ENCODE measurements around the gene NDFIP2.

Gene NDFIP2

GRCh38 chr13:79528759-79529191 is 47.8 kb downstream of the NDFIP2 start:
- Histone ChIP-seq H3K36me3 (ENCODE audit: control insufficient read depth in 2 of 2, insufficient read depth in 2 of 2, low read length in 2 of 2) (peaks cover 23% of the 10 kb centered on the region in 2 donors), H3K9ac (ENCODE audit: low read depth in 1 of 2, low read length in 2 of 2) (no peak overlapping the region), H3K27ac (ENCODE audit: low read depth in 2 of 2, low read length in 2 of 2) (no peak overlapping the region), H3K9me3 (ENCODE audit: control insufficient read depth in 2 of 2, low read length in 2 of 2) (no peaks in the 10 kb centered on the region), H3K27me3 (ENCODE audit: control insufficient read depth in 2 of 2, insufficient read depth in 2 of 2, low read length in 2 of 2) (no peaks in the 10 kb centered on the region), H3K4me3 (ENCODE audit: low read length in 2 of 2) (no peak overlapping the region), H3K4me1 (ENCODE audit: control insufficient read depth in 2 of 2, insufficient read depth in 2 of 2, low read length in 2 of 2) (no peaks in the 10 kb centered on the region)

- Histone ChIP-seq H3K27ac (ENCODE audit: low read depth in 2 of 2, low read length in 2 of 2) (no peak overlapping the region), H3K36me3 (ENCODE audit: control insufficient read depth in 2 of 2, insufficient read depth in 2 of 2, low read length in 2 of 2) (peaks cover 19% of the 10 kb centered on the region in 2 donors), H3K9me3 (ENCODE audit: control insufficient read depth in 2 of 2, low read length in 2 of 2) (no peaks in the 10 kb centered on the region), H3K27me3 (ENCODE audit: control insufficient read depth in 2 of 2, insufficient read depth in 2 of 2, low read length in 2 of 2) (no peaks in the 10 kb centered on the region), H3K4me3 (ENCODE audit: low read length in 2 of 2) (no peak overlapping the region), H3K4me1 (ENCODE audit: control insufficient read depth in 2 of 2, insufficient read depth in 2 of 2, low read length in 2 of 2) (no peaks in the 10 kb centered on the region), H3K9ac (ENCODE audit: low read depth in 1 of 2, low read length in 2 of 2) (no peak overlapping the region)
These were observed 48.9 kb downstream of the NDFIP2 start for GRCh38 chr13:79529817-79530216.

- Histone ChIP-seq H3K9ac (ENCODE audit: low read depth in 1 of 2, low read length in 2 of 2) (no peak overlapping the region), H3K27me3 (ENCODE audit: control insufficient read depth in 2 of 2, insufficient read depth in 2 of 2, low read length in 2 of 2) (no peaks in the 10 kb centered on the region), H3K4me1 (ENCODE audit: control insufficient read depth in 2 of 2, insufficient read depth in 2 of 2, low read length in 2 of 2) (no peaks in the 10 kb centered on the region), H3K9me3 (ENCODE audit: control insufficient read depth in 2 of 2, low read length in 2 of 2) (no peaks in the 10 kb centered on the region), H3K36me3 (ENCODE audit: control insufficient read depth in 2 of 2, insufficient read depth in 2 of 2, low read length in 2 of 2) (peaks cover 15 to 23% of the 10 kb centered on the region in 2 donors), H3K27ac (ENCODE audit: low read depth in 2 of 2, low read length in 2 of 2) (no peak overlapping the region), H3K4me3 (ENCODE audit: low read length in 2 of 2) (no peak overlapping the region)
These were observed 49.3 kb downstream of the NDFIP2 start for GRCh38 chr13:79530270-79530669.

GRCh38 chr13:79531542-79532254 is 50.7 kb downstream of the NDFIP2 start:
- Histone ChIP-seq H3K9ac (ENCODE audit: low read depth in 1 of 2, low read length in 2 of 2) (no peak overlapping the region), H3K9me3 (ENCODE audit: control insufficient read depth in 2 of 2, low read length in 2 of 2) (no peaks in the 10 kb centered on the region), H3K36me3 (ENCODE audit: control insufficient read depth in 2 of 2, insufficient read depth in 2 of 2, low read length in 2 of 2) (peaks cover 4 to 17% of the 10 kb centered on the region in 2 donors), H3K27ac (ENCODE audit: low read depth in 2 of 2, low read length in 2 of 2) (no peak overlapping the region), H3K4me3 (ENCODE audit: low read length in 2 of 2) (no peak overlapping the region), H3K4me1 (ENCODE audit: control insufficient read depth in 2 of 2, insufficient read depth in 2 of 2, low read length in 2 of 2) (no peaks in the 10 kb centered on the region), H3K27me3 (ENCODE audit: control insufficient read depth in 2 of 2, insufficient read depth in 2 of 2, low read length in 2 of 2) (no peaks in the 10 kb centered on the region)

GRCh38 chr13:79532576-79532975 is 51.6 kb downstream of the NDFIP2 start:
- no peak overlapping the region for H3K9ac ChIP-seq (ENCODE audit: low read depth in 1 of 2, low read length in 2 of 2)
- H3K4me3 ChIP-seq (ENCODE audit: low read length in 2 of 2) = no peak overlapping the region
- no peak overlapping the region for H3K27ac ChIP-seq (ENCODE audit: low read depth in 2 of 2, low read length in 2 of 2)
- H3K27me3 ChIP-seq (ENCODE audit: control insufficient read depth in 2 of 2, insufficient read depth in 2 of 2, low read length in 2 of 2) = no peaks in the 10 kb centered on the region
- H3K36me3 ChIP-seq (ENCODE audit: control insufficient read depth in 2 of 2, insufficient read depth in 2 of 2, low read length in 2 of 2) = peaks cover 2 to 17% of the 10 kb centered on the region in 2 donors
- H3K4me1 ChIP-seq (ENCODE audit: control insufficient read depth in 2 of 2, insufficient read depth in 2 of 2, low read length in 2 of 2) = no peaks in the 10 kb centered on the region
- H3K9me3 ChIP-seq (ENCODE audit: control insufficient read depth in 2 of 2, low read length in 2 of 2) = no peaks in the 10 kb centered on the region

- Histone ChIP-seq H3K27me3 (ENCODE audit: control insufficient read depth in 2 of 2, insufficient read depth in 2 of 2, low read length in 2 of 2) (no peaks in the 10 kb centered on the region), H3K9ac (ENCODE audit: low read depth in 1 of 2, low read length in 2 of 2) (no peak overlapping the region), H3K36me3 (ENCODE audit: control insufficient read depth in 2 of 2, insufficient read depth in 2 of 2, low read length in 2 of 2) (peaks cover 0 to 17% of the 10 kb centered on the region in 2 donors), H3K27ac (ENCODE audit: low read depth in 2 of 2, low read length in 2 of 2) (no peak overlapping the region), H3K4me3 (ENCODE audit: low read length in 2 of 2) (no peak overlapping the region), H3K9me3 (ENCODE audit: control insufficient read depth in 2 of 2, low read length in 2 of 2) (no peaks in the 10 kb centered on the region), H3K4me1 (ENCODE audit: control insufficient read depth in 2 of 2, insufficient read depth in 2 of 2, low read length in 2 of 2) (no peaks in the 10 kb centered on the region)
These were observed 52.9 kb downstream of the NDFIP2 start for GRCh38 chr13:79533781-79534400.

- Histone ChIP-seq H3K36me3 (ENCODE audit: control insufficient read depth in 2 of 2, insufficient read depth in 2 of 2, low read length in 2 of 2) (peaks cover 0 to 17% of the 10 kb centered on the region in 2 donors), H3K27ac (ENCODE audit: low read depth in 2 of 2, low read length in 2 of 2) (no peak overlapping the region), H3K27me3 (ENCODE audit: control insufficient read depth in 2 of 2, insufficient read depth in 2 of 2, low read length in 2 of 2) (no peaks in the 10 kb centered on the region), H3K4me1 (ENCODE audit: control insufficient read depth in 2 of 2, insufficient read depth in 2 of 2, low read length in 2 of 2) (no peaks in the 10 kb centered on the region), H3K9me3 (ENCODE audit: control insufficient read depth in 2 of 2, low read length in 2 of 2) (no peaks in the 10 kb centered on the region), H3K4me3 (ENCODE audit: low read length in 2 of 2) (no peak overlapping the region), H3K9ac (ENCODE audit: low read depth in 1 of 2, low read length in 2 of 2) (no peak overlapping the region)
These were observed 53.6 kb downstream of the NDFIP2 start for GRCh38 chr13:79534596-79534995.

- Histone ChIP-seq H3K27ac (ENCODE audit: low read depth in 2 of 2, low read length in 2 of 2) (no peak overlapping the region), H3K9ac (ENCODE audit: low read depth in 1 of 2, low read length in 2 of 2) (no peak overlapping the region), H3K4me3 (ENCODE audit: low read length in 2 of 2) (no peak overlapping the region), H3K36me3 (ENCODE audit: control insufficient read depth in 2 of 2, insufficient read depth in 2 of 2, low read length in 2 of 2) (peaks cover 3 to 13% of the 10 kb centered on the region in 2 donors), H3K4me1 (ENCODE audit: control insufficient read depth in 2 of 2, insufficient read depth in 2 of 2, low read length in 2 of 2) (no peaks in the 10 kb centered on the region), H3K9me3 (ENCODE audit: control insufficient read depth in 2 of 2, low read length in 2 of 2) (no peaks in the 10 kb centered on the region), H3K27me3 (ENCODE audit: control insufficient read depth in 2 of 2, insufficient read depth in 2 of 2, low read length in 2 of 2) (no peaks in the 10 kb centered on the region)
These were observed 57.8 kb downstream of the NDFIP2 start for GRCh38 chr13:79538757-79539156.

GRCh38 chr13:79540504-79540903 is 59.5 kb downstream of the NDFIP2 start:
- H3K9me3 ChIP-seq (ENCODE audit: control insufficient read depth in 2 of 2, low read length in 2 of 2) = no peaks in the 10 kb centered on the region
- H3K9ac ChIP-seq (ENCODE audit: low read depth in 1 of 2, low read length in 2 of 2) = no peak overlapping the region
- no peak overlapping the region for H3K27ac ChIP-seq (ENCODE audit: low read depth in 2 of 2, low read length in 2 of 2)
- peaks cover 3 to 4% of the 10 kb centered on the region in 2 donors for H3K36me3 ChIP-seq (ENCODE audit: control insufficient read depth in 2 of 2, insufficient read depth in 2 of 2, low read length in 2 of 2)
- no peak overlapping the region for H3K4me3 ChIP-seq (ENCODE audit: low read length in 2 of 2)
- no peaks in the 10 kb centered on the region for H3K27me3 ChIP-seq (ENCODE audit: control insufficient read depth in 2 of 2, insufficient read depth in 2 of 2, low read length in 2 of 2)
- H3K4me1 ChIP-seq (ENCODE audit: control insufficient read depth in 2 of 2, insufficient read depth in 2 of 2, low read length in 2 of 2) = no peaks in the 10 kb centered on the region

GRCh38 chr13:79541426-79542049 is 60.6 kb downstream of the NDFIP2 start:
- H3K4me3 ChIP-seq (ENCODE audit: low read length in 2 of 2) = no peak overlapping the region
- H3K27ac ChIP-seq (ENCODE audit: low read depth in 2 of 2, low read length in 2 of 2) = no peak overlapping the region
- no peaks in the 10 kb centered on the region for H3K9me3 ChIP-seq (ENCODE audit: control insufficient read depth in 2 of 2, low read length in 2 of 2)
- H3K9ac ChIP-seq (ENCODE audit: low read depth in 1 of 2, low read length in 2 of 2) = no peak overlapping the region
- H3K36me3 ChIP-seq (ENCODE audit: control insufficient read depth in 2 of 2, insufficient read depth in 2 of 2, low read length in 2 of 2) = peaks cover 2 to 3% of the 10 kb centered on the region in 2 donors
- no peaks in the 10 kb centered on the region for H3K27me3 ChIP-seq (ENCODE audit: control insufficient read depth in 2 of 2, insufficient read depth in 2 of 2, low read length in 2 of 2)
- no peaks in the 10 kb centered on the region for H3K4me1 ChIP-seq (ENCODE audit: control insufficient read depth in 2 of 2, insufficient read depth in 2 of 2, low read length in 2 of 2)

All from mucosa of rectum (tissue), 2 donors.